ENCODE results near the gene PIWIL4. TPM values are rescaled to one million over a fixed set of nuclear protein-coding genes. Genes with fewer than 3 reads are reported as not detected.
"Not testable (repeated sequence)": the region's sequence is repeated elsewhere in the genome, so short reads cannot be mapped to it uniquely, and the experiment has no call there.

Gene PIWIL4
- polyA plus RNA-seq, 6 donors from 2014 or later: 0.33 to 0.89 (median 0.59) TPM; not detected in 2

DNA sequence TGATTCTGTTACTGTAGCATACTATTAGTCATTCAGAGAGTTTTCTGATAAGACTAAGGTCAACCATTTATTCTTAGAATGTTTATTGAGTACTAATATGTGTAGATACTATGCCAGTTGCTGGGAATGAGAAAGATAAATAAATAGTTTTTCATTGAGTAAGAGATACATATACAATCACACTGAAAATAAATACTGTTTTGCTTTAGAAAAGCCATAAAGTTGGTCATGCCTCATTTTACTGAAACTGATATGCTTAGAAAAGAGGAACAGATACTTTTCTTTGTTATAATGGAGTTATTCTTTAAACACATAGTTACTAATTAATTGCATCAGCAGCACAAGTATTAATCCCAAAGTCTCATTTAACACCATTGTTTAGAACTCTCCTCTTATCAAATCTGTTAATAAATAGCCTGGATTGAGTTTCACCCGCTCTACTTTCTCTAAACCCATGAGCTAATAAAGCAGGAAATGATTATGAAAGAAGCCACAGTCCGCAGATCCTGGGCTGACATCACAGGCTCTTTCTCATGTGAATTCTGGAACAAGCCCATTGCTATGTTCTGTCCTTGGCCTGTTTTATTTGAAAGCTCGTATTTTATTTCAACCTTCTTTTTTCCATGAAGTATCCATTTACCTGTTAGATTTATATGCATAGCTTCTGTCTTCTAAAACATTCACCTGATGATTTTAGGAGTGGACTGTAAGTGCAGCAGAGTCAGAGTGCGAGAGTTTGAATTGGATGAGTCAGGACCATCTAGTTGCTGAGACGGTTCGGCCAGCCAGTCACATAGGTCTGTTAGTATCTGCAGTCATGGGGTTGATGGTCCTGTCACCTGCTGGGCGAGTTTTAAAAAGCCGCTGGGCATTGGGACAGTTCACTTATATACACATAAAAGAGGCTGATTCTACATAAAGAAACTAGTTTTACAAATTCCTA, 35.5 kb downstream of the PIWIL4 start:
- peaks cover 6 to 9% (median 7%) of the 10 kb centered on the region in 3 donors for H3K4me1 Mint-ChIP-seq
- ATAC-seq (ENCODE audit: low read depth in 2 of 2): peak; percentile 50 to 61
- H3K4me3 Mint-ChIP-seq: peak overlapping the region in 5 of 8 donors; percentile 3 to 52 (median 31)
- no peaks in the 10 kb centered on the region for H3K27me3 Mint-ChIP-seq
- peaks cover 8 to 14% of the 10 kb centered on the region in 2 donors for H3K36me3 Mint-ChIP-seq
- peak overlapping the region in 4 of 6 donors; percentile 3 to 84 (median 56) for H3K27ac Mint-ChIP-seq
- DNase-seq: peak; percentile 19
- peaks cover 0 to 12% (median 3%) of the 10 kb centered on the region in 7 donors for H3K9me3 Mint-ChIP-seq

DNA sequence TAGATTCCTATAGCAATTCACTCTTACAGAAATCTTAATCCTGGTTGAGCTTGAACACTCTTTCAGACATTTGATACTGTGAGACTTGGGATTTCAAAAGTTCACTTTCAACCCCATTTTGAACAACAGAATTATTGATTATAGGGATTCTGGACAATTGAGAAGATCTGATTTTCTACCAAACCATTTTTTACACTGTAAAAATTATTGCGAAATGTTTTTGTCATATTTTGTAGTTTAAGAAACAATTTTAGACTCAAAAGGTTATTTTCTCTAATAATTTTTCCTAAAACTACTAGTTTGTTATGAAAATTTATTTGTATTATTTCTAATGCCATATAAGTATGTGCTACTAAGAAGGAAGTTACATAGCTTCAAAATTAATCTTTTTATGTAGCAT, 36.4 kb downstream of the PIWIL4 start:
- Mint-ChIP-seq H3K36me3 (peaks cover 8 to 14% of the 10 kb centered on the region in 2 donors), H3K9me3 (peaks cover 0 to 12% (median 3%) of the 10 kb centered on the region in 7 donors), H3K27me3 (no peaks in the 10 kb centered on the region), H3K27ac (no peak overlapping the region), H3K4me1 (peaks cover 6 to 9% (median 7%) of the 10 kb centered on the region in 3 donors), H3K4me3 (no peak overlapping the region)
- no peak for DNase-seq
- no peak for ATAC-seq (ENCODE audit: low read depth in 2 of 2)

DNA sequence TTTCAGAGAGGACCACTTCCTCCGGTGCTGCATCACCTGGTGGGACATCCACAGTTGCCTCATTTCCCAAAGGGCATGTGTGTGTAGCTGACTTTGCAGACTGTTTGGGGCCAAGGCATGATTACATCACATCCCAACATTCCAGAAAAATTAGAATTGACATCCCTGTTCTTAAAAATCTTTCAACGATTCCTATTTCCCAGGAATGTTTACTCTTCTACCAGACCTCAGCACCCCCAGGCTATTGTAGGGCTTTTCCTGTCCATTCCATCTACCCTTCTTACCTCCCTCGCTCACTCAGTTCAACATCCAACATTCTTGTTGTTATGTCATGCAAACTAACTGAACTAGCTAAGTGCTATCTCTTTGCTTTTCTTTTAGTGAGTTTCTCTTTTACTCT, 37.3 kb downstream of the PIWIL4 start:
- Mint-ChIP-seq H3K27ac (peak overlapping the region in 1 of 6 donors; percentile 9), H3K4me3 (no peak overlapping the region), H3K27me3 (no peaks in the 10 kb centered on the region), H3K36me3 (peaks cover 8 to 10% of the 10 kb centered on the region in 2 donors), H3K4me1 (peaks cover 6 to 9% (median 7%) of the 10 kb centered on the region in 3 donors), H3K9me3 (peaks cover 0 to 12% (median 3%) of the 10 kb centered on the region in 7 donors)
- ATAC-seq (ENCODE audit: low read depth in 2 of 2) (no peak), DNase-seq (no peak)

DNA sequence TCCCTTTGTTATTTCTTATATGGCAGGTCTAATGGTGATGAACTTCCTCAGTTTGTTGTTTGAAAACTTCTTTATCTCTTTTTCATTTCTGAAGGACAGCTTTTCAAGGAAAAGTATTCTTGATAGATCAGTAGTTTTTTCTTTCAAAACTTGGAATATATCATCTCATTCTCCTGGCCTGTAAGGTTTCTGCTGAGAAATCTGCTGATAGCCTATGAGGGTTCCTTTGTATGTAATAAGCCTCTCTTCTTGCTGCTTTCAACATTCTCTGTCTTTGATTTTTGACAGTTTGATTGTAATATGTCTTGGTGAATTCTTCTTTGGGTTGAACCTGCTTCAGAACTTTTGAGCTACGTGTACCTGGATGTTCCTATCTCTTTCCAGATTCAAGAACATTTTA, 46.0 kb downstream of the PIWIL4 start:
- no peak for DNase-seq
- Mint-ChIP-seq H3K36me3 (peaks cover 27 to 42% of the 10 kb centered on the region in 2 donors), H3K27me3 (no peaks in the 10 kb centered on the region), H3K4me1 (no peaks in the 10 kb centered on the region), H3K4me3 (no peak overlapping the region), H3K27ac (no peak overlapping the region), H3K9me3 (peaks cover 20 to 62% (median 45%) of the 10 kb centered on the region in 7 donors)
- ATAC-seq (ENCODE audit: low read depth in 2 of 2): no peak

DNA sequence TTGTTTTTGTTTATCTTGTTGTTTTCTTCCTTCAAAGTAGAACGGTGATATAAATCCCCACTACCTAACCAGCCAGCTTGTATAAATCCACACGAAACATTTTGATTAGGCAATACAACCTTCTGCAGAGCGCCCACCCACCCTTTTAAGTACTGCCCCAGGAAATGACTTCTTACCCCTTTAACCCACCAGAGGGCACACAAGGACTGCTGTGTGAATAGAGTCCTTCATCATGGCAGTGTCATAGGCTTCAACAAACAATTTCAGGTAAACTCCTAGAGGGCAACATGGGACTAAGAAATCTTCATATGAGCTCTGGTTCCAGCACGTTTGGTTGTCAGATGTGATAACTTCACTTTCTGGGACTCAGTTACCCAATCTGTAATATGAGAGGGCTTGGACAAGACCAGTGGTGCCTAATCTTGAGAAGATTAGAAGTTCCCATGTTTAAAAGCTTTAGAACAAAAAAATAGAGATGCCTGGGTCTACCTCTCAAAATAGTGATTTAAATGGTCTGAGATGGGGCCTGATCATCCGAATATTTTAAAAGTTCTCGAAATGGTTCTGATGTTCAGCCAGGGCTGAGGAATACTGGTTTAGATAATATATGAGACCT, 56.1 kb downstream of the PIWIL4 start:
- H3K27me3 Mint-ChIP-seq: peaks cover 11 to 14% (median 11%) of the 10 kb centered on the region in 3 donors
- peaks cover 6 to 24% (median 10%) of the 10 kb centered on the region in 7 donors for H3K9me3 Mint-ChIP-seq
- H3K27ac Mint-ChIP-seq: no peak overlapping the region
- H3K36me3 Mint-ChIP-seq: peaks cover 10 to 11% of the 10 kb centered on the region in 2 donors
- no peak overlapping the region for H3K4me3 Mint-ChIP-seq
- ATAC-seq (ENCODE audit: low read depth in 2 of 2) (peak; percentile 63 to 68), DNase-seq (peak; percentile 27)
- no peaks in the 10 kb centered on the region for H3K4me1 Mint-ChIP-seq

DNA sequence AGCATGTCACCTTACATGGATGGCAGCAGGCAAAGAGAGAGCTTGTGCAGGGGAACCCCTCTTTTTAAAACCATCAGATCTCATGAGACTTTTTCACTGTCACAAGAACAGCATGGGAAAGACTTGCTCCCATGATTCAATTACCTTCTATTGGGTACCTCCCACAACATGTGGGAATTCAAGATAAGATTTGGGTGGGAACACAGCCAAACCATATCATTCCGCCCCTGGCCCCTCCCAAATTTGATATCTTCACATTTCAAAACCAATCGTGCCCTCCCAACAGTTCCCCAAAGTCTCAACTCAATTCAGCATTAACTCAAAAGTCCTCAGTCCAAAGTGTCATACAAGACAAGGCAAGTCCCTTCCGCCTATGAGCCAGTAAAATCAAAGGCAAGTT, 58.3 kb downstream of the PIWIL4 start:
- Mint-ChIP-seq H3K36me3 (peaks cover 10 to 11% of the 10 kb centered on the region in 2 donors), H3K9me3 (peaks cover 6 to 27% (median 10%) of the 10 kb centered on the region in 7 donors), H3K27me3 (peaks cover 11 to 15% (median 14%) of the 10 kb centered on the region in 3 donors), H3K27ac (peak overlapping the region in 1 of 6 donors; percentile 5)
- not testable (repeated sequence) for H3K4me1 Mint-ChIP-seq; H3K4me3 Mint-ChIP-seq; ATAC-seq (ENCODE audit: low read depth in 2 of 2); DNase-seq

DNA sequence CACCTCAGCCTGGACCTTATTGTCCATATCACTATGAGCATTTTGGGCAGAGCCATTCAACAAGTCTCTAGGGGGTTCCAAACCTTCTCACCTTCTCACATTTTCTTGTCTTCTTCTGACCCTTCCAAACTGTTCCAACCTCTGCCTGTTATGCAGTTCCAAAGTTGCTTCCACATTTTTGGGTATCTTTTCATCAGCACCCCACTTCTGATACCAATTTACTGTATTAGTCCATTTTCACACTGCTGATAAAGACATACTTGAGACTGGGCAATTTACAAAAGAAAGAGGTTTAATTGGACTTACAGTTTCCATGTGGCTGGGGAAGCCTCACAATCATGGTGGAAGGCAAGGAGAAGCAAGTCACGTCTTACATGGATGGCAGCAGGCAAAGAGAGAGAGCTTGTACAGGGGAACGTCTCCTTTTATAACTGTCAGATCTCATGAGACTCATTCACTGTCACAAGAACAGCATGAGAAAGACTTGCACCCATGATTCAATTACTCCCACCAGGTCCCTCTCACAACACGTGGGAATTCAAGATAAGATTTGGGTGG, 59.9 kb downstream of the PIWIL4 start:
- not testable (repeated sequence) for H3K4me1 Mint-ChIP-seq; H3K4me3 Mint-ChIP-seq; ATAC-seq (ENCODE audit: low read depth in 2 of 2); H3K27ac Mint-ChIP-seq; DNase-seq
- peaks cover 11 to 15% (median 14%) of the 10 kb centered on the region in 3 donors for H3K27me3 Mint-ChIP-seq
- H3K9me3 Mint-ChIP-seq: peaks cover 6 to 27% (median 10%) of the 10 kb centered on the region in 7 donors
- peaks cover 10 to 11% of the 10 kb centered on the region in 2 donors for H3K36me3 Mint-ChIP-seq

DNA sequence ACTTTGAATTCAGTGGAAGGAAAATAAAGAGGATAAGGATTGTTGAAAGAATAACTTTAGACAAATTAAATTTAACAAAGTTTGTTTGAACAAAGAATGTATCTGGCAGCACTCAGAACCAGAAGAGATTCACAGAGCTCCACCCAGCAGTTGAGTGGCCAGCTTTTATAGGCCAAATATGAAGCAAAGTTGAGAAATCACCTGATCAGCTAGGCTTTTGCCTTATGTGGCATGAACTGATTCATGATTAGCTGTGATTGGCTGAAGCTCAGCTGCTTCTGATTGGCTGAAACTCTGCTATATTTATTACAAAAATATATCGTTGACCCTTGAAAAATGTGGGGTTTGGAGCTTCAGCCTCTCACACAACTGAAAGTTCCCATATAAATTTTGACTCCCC, 62.6 kb downstream of the PIWIL4 start:
- H3K36me3 Mint-ChIP-seq: peaks cover 10 to 11% of the 10 kb centered on the region in 2 donors
- peaks cover 11 to 15% (median 12%) of the 10 kb centered on the region in 3 donors for H3K27me3 Mint-ChIP-seq
- H3K27ac Mint-ChIP-seq: no peak overlapping the region
- DNase-seq: no peak
- H3K4me1 Mint-ChIP-seq: no peaks in the 10 kb centered on the region
- ATAC-seq (ENCODE audit: low read depth in 2 of 2): no peak
- no peak overlapping the region for H3K4me3 Mint-ChIP-seq
- H3K9me3 Mint-ChIP-seq: peaks cover 6 to 23% (median 10%) of the 10 kb centered on the region in 7 donors

DNA sequence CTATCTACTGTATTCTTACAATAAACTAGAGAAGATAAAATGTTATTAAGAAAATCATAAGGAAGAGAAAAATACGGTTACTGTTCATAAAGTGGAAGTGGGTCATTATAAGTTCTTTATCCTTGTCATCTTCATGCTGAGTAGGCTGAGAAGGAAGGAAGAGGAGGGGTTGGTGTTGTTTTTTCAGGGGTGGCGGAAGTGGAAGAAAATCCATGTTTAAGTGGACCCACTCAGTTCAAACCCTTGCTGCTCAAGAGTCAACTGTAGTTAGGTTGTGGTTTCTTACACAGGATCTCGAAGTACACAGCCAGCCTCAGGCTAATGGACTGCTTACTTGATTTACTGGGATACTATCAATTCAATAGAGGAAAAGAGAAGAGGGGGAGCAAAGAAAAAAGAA, 63.1 kb downstream of the PIWIL4 start:
- peaks cover 6 to 21% (median 10%) of the 10 kb centered on the region in 7 donors for H3K9me3 Mint-ChIP-seq
- peaks cover 7 to 15% (median 11%) of the 10 kb centered on the region in 3 donors for H3K27me3 Mint-ChIP-seq
- ATAC-seq (ENCODE audit: low read depth in 2 of 2) (no peak), DNase-seq (no peak)
- no peak overlapping the region for H3K4me3 Mint-ChIP-seq
- peak overlapping the region in 1 of 6 donors; percentile 66 for H3K27ac Mint-ChIP-seq
- peaks cover 10 to 11% of the 10 kb centered on the region in 2 donors for H3K36me3 Mint-ChIP-seq
- no peaks in the 10 kb centered on the region for H3K4me1 Mint-ChIP-seq

DNA sequence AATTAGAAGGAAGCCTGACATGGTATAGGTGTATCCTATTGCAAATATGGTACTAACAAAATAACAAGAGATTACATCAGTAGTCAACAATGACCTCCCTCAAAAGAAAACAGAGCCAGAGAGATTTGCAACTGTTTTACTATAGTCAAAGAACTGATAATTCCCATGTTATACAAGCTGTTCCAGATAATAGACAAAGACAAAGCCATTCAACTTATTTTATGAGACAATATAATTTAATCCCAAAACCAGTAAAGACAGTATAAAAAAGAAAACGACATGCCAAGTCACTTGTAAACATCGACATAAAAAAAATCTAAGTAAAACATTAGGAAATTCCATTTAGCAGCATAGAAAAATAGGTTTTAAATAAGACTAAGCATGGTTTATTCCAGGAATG, 65.2 kb downstream of the PIWIL4 start:
- no peak for ATAC-seq (ENCODE audit: low read depth in 2 of 2)
- Mint-ChIP-seq H3K27me3 (peaks cover 0 to 7% (median 2%) of the 10 kb centered on the region in 3 donors), H3K4me1 (no peaks in the 10 kb centered on the region)

DNA sequence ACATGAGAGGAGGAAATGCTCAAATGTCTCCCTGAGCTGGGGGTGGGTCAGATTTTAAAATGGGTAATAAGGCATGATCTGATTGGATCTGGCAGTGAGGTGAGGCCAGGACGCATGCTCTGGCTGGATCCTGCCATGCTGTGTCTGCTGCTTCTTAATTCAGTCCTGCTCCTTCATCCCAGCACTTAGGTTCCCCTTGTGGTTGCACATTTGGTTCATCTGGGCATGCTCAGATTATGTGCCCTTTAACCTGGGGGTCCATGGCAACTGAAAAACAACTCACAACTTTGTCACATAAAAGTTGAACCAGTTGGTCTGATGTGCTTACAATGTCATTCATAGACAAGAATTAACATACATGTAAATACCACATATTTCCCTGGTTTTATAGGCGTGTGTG, 67.9 kb downstream of the PIWIL4 start:
- no peaks in the 10 kb centered on the region for H3K36me3 Mint-ChIP-seq
- DNase-seq (no peak), ATAC-seq (ENCODE audit: low read depth in 2 of 2) (no peak)
- H3K4me1 Mint-ChIP-seq: peaks cover 0 to 8% (median 6%) of the 10 kb centered on the region in 3 donors
- no peak overlapping the region for H3K4me3 Mint-ChIP-seq
- no peaks in the 10 kb centered on the region for H3K9me3 Mint-ChIP-seq
- no peak overlapping the region for H3K27ac Mint-ChIP-seq
- H3K27me3 Mint-ChIP-seq: peaks cover 0 to 3% (median 0%) of the 10 kb centered on the region in 3 donors

More for the DNA sequence above, 65.2 kb downstream of the PIWIL4 start:
- Mint-ChIP-seq H3K36me3 (peaks cover 2 to 3% of the 10 kb centered on the region in 2 donors), H3K27ac (no peak overlapping the region), H3K4me3 (no peak overlapping the region), H3K9me3 (peaks cover 0 to 11% (median 3%) of the 10 kb centered on the region in 7 donors)
- no peak for DNase-seq

DNA sequence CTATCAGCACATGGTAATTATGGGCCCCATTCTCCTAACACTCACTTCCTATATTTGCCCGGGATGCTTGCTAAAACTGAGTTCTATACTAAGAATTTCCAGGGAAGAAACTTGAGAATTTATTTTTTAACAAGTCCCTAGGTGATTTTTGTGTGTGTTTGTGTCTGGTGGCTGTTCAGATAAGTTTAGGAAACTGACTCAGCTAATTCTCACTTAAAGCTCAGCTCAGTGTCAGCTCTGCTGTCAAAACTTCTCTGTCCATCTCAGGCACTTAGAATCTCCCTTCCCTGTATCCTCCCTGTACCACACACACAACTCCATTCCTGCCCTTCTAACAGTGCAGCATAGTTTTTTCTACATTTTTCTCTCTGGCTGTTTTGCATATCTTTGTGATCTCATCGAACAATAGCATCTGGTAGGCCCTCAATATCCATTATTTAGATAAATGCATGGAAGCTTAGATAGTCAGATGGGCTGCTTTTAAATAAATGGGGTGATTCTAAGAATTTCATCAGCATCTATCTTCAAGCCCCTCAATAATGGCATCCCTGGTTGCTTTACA, 69.3 kb downstream of the PIWIL4 start:
- no peaks in the 10 kb centered on the region for H3K9me3 Mint-ChIP-seq
- H3K27me3 Mint-ChIP-seq: no peaks in the 10 kb centered on the region
- H3K27ac Mint-ChIP-seq: no peak overlapping the region
- H3K4me3 Mint-ChIP-seq: no peak overlapping the region
- DNase-seq: no peak
- H3K4me1 Mint-ChIP-seq: peaks cover 0 to 8% (median 6%) of the 10 kb centered on the region in 3 donors
- H3K36me3 Mint-ChIP-seq: no peaks in the 10 kb centered on the region
- ATAC-seq (ENCODE audit: low read depth in 2 of 2): no peak

Measured in naive B cell (primary cell).